GM12864 (cell line): ENCODE measurements around the gene IKBKG.
A peak's percentile ranks its signal among the peaks of the same experiment; 100 is the strongest.
"Not testable (repeated sequence)": the region's sequence is repeated elsewhere in the genome, so short reads cannot be mapped to it uniquely, and the experiment has no call there.

Experiments used
- DNase-seq: peaks from one replicate; pipeline ENCODE4 v3.0.0-alpha.2; 2011; ENCODE audit warnings: low read depth
- H3K4me3 ChIP-seq: 2 replicates; pipeline ENCODE4 v1.5.1; 2011; ENCODE audit warnings: mild to moderate bottlenecking, low read depth, low read length, control low read depth
- TF ChIP-seq, protein P1 (sequence below): IDR thresholded peaks from 2 replicates; pipeline ENCODE4 v1.5.1; 2011; ENCODE audit warnings: low read depth, mild to moderate bottlenecking, moderate library complexity, low read length, control low read depth, inconsistent platforms; ENCODE audit errors: missing control alignments

IKBKG gene

DNA sequence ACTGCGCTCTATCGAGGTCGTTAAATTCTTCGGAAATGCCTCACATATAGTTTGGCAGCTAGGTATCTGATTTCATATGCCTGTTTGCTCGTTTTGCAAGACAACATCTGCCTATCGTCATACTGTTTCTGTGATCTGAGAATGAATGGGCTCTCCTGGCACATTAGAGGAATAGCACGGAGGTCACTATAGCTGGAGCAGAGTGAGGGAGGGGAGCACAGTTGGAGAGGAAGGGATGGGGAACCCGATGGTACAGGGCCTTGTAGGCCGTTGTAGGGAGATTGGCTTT lies 552 bp downstream of the IKBKG start:
- TF ChIP-seq, protein P1, sequence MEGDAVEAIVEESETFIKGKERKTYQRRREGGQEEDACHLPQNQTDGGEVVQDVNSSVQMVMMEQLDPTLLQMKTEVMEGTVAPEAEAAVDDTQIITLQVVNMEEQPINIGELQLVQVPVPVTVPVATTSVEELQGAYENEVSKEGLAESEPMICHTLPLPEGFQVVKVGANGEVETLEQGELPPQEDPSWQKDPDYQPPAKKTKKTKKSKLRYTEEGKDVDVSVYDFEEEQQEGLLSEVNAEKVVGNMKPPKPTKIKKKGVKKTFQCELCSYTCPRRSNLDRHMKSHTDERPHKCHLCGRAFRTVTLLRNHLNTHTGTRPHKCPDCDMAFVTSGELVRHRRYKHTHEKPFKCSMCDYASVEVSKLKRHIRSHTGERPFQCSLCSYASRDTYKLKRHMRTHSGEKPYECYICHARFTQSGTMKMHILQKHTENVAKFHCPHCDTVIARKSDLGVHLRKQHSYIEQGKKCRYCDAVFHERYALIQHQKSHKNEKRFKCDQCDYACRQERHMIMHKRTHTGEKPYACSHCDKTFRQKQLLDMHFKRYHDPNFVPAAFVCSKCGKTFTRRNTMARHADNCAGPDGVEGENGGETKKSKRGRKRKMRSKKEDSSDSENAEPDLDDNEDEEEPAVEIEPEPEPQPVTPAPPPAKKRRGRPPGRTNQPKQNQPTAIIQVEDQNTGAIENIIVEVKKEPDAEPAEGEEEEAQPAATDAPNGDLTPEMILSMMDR: no peak
- peak overlapping the region; percentile 60 for H3K4me3 ChIP-seq
- DNase-seq: no peak

DNA sequence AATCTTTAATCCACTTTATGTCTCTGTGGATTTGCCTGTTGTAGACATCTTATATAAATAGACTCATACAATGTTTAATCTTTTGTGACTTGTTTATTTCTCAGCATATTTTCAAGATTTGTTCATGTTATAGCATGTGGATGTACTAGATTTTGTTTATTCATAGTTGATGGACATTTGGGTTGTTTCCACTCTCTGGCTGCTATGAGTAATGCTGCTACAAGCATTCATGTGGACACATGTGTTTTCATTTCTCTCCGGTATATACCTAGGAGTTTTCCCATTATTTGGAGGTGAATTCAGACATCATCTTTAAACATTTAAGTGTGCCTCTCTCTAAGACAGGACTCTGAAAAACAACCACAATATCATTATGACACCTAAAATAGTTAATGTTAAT lies 2.3 kb downstream of the IKBKG start:
- no peak for DNase-seq
- TF ChIP-seq, protein P1: no peak
- no peak overlapping the region for H3K4me3 ChIP-seq

DNA sequence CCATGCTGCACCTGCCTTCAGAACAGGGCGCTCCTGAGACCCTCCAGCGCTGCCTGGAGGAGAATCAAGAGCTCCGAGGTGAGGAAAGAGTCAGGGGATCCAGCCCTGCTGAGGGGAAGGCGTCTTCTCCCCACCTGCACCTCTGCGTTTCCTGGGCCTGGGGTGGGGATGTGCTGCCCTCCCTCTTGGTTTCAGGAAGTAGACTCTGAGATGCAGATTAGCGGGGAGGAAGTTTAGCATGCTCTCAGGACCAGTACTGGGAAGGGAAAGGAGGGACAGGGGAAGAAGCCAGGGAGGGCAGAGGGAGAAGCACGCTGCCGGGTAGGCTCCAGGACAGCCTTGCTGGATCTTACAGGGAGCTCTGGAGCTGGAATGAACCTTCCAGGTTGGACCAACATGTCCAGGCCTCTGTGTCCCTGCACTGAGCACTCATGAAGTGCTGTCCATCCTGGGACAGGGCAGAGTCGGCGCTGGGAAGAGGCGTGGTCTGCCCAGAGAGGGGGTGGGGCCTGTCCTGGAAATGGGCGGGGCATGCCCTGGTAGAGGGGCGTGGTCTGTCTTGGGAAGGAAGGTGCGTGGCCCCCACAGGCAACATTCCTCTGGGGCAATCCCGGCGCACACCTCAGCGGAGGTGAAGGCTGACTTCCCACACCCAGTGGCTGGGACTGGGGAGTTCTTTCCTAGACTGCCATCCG lies 4.8 kb downstream of the IKBKG start:
- not testable (repeated sequence) for H3K4me3 ChIP-seq, DNase-seq

DNA sequence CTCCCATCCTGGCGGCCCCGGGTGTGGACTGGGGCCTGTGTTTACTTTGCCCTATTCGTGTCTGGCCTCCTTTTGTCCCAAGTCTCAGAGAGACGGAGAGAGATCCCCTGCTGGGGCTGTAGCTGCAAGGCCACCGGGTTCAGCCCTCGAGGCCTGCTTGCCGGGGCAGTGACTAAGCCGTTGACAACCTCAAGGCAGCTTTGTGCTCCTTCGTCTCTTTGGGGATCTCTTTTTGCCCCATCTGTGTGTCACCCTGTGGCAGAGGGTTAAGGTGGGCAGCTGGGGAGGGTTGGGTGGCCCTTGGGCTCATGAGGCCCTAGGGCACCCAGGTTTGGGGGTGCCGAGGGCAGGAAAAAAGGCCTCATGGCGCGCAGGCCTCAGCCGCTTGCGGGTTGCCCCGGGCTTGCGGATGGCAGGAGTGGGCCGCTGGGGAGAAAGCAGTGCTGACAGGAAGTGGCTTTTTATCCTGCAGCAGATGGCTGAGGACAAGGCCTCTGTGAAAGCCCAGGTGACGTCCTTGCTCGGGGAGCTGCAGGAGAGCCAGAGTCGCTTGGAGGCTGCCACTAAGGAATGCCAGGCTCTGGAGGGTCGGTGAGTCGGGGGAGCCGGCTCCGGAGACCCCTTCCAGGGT lies 10.8 kb downstream of the IKBKG start:
- DNase-seq, H3K4me3 ChIP-seq: not testable (repeated sequence)

DNA sequence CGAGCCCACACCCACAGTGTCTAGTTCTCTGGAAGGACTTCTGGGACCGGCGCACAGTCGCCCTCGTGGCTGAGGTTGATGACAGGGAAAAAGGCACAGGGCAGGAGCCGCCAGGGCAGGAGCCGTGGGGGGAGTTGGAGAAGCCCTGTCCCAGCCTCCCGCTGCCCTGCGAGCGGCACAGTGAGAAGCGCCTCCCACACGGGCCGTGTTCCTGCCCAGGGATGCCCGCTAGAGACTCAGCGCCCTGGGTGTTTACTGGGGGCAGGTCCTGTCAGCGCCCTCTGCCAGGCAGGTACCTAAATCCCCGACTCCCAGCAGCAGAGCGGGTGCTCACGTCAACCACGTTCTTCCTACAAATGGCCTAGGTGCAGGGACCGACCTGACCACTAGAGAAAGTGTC lies 11.5 kb downstream of the IKBKG start:
- H3K4me3 ChIP-seq, DNase-seq: not testable (repeated sequence)

DNA sequence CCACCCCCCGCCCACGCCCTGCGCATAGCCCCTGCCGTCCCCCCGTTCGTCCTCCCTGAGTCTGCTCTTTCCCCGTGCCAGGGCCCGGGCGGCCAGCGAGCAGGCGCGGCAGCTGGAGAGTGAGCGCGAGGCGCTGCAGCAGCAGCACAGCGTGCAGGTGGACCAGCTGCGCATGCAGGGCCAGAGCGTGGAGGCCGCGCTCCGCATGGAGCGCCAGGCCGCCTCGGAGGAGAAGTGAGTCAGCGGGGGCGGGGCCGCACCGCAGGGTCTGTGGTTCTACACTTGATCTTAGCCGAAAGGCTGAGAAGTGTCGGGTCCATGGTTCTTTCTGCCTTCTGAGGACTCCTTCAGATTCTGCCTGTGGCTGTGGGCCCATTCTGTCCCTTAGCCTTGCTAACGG lies 12.9 kb downstream of the IKBKG start:
- H3K4me3 ChIP-seq, DNase-seq: not testable (repeated sequence)

DNA sequence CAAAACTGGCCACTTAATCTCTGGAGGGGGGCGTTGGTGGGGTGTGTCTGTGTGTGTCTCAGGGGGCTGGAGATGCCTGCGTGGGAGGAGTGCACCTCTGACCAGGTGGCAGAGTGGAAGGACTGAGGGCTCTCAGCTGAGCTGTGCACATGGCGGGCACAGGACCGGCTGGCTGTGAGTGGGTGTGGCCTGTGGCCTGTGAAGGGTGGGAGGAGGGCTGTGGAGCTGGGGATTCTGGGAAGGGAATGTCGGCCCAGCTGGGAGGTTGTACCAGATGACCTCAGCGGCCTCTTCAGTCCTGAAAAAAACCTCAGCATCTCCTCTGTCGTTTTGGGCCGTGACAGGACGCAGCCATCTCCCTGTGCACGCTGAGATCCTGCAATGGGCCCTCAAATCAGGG lies 14.9 kb downstream of the IKBKG start:
- not testable (repeated sequence) for H3K4me3 ChIP-seq, DNase-seq

DNA sequence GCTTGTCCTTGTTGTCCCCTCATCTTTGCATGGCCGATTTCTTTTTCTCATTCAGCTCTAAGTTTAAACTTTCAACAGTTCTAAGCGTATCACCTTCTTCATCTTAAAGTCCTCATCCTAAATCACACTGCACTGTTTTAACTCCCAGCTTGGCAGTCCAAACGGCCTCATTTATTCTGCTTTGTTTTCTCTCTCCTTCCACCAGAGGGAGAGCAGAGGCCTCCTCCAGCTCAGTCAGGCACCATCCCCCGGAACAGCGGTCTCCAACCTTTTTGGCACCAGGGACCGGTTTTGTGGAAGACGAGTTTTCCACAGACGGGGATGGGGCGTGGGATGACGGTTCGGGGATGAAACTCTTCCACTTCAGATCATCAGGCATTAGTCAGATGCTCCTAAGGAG lies 22.9 kb downstream of the IKBKG start:
- DNase-seq, H3K4me3 ChIP-seq: not testable (repeated sequence)

DNA sequence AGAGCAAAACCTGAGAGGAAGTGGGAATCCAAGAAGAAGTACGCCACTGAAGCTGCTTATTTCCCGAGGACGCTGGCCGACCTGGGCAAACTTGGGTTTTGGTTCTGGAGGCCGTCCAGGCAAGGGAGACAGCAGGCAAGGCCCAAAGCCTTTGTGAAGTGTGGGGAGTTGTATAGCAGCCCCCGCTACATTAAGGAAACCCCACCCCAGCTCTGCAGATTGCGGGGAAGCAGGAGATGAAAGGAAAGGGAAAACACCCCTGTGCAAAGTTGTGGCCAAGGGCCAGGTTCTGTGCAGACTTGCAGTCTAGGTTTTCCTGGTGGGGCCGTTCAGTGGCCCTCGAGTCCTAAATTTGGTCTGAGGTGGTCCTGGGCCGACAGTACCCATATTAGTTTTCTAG lies 25.6 kb downstream of the IKBKG start:
- not testable (repeated sequence) for DNase-seq, H3K4me3 ChIP-seq

DNA sequence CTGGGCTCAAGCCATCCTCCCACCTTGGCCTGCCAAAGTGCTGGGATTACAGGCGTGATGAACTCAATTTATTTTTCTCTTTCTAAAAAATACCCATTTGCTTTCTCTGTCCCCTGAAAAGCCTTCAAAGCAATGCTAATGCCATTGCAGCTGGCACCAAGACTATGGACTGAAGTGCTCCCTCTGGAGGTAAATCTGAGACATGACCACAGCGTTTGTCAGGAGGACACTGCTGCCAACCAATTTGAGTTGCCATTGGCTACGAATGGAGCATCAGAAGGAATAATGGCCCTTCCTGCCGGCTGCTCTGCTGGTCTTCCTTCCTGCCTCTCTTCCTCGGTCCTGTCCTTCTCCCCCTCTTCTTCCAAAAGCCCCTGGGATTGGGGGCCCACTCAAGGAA lies 27.7 kb downstream of the IKBKG start:
- not testable (repeated sequence) for H3K4me3 ChIP-seq, DNase-seq

DNA sequence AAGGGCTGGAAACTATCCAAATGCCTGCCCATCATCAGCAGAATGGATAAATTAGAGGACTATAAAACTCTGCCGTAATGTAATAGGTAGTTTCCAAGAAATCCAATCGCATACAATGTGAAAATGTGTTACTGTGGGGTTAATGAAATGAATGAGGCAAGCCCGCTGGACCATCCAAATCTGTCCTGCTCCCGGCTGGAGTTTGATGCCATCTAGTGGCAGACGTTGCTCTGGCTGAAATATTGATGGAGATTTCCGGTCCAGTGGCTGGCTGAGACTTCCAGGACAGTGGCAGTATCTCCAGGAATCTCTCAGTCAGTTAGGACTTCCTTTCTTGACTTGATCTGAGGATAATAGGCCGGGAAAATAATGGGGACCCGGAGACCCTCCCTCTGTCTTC lies 35.6 kb downstream of the IKBKG start:
- not testable (repeated sequence) for H3K4me3 ChIP-seq, DNase-seq

DNA sequence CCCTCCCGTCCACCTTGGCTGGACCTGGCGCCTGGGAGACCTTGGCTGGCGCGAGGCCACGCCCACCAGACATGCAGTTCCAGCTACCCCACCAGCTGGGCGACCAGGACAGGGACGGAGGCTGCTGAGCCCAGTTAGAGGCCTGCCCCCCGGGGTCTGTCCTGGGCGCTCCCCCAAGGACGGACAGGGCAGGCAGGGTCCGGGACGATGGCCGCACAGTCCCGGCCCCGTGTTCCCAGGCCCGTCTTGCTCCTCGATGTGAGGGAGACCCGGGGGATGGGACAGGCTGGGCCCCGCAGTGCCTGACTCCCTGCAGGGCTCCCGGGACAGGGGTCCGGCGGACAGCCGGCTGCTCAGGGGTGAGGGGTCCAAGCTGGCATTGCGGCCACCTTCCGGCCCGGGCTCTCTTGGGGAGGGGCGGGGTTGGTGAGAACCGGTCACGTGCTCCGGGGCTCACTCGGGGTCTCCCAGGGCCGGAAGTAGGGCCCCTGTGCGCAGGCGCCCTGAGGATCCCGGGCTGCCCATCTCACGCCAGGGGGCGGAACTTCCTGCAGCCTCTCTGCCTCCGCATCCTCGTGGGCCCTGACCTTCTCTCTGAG lies 37.3 kb downstream of the IKBKG start, which contains the start of gene CTAG1A:
Gene CTAG1A, plus strand, starts transcription at position 549 of the 599 bp plus-strand sequence. CDS start 74 bp downstream, outside the sequence.
- H3K4me3 ChIP-seq, DNase-seq: not testable (repeated sequence)

DNA sequence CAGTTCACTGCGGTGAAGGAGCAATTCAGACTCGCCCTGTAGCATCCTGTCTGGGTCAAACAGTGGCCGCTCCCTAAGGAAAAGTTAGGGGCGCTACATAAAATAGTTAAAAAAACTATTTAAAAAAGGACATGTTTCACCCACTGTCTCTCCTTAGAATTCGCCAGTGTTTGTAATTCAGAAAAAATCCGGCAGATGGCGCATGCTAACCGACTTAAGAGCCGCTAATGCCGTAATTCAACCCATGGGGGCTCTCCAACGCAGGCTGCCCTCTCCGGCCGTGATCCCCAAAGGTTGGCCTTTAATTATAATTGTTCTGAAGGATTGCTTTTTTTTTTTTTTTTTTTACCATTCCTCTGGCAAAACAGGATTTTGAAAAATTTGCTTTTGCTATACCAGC lies 43.0 kb downstream of the IKBKG start:
- not testable (repeated sequence) for DNase-seq, H3K4me3 ChIP-seq
